ENCODE data around the gene KIF26B.

The KIF26B gene

GRCh38 chr1:245467804-245468203 is 313.0 kb downstream of the KIF26B start:
- DNase-seq (ENCODE audit: low read depth) = no peak
- TF ChIP-seq CTCF (IDR thresholded peaks at IDR 0.05; ENCODE audit: control insufficient read depth, extremely low read depth, insufficient read depth) = no peak
- no peak overlapping the region for H3K4me3 ChIP-seq (ENCODE audit: low read depth, low read length)

DNA sequence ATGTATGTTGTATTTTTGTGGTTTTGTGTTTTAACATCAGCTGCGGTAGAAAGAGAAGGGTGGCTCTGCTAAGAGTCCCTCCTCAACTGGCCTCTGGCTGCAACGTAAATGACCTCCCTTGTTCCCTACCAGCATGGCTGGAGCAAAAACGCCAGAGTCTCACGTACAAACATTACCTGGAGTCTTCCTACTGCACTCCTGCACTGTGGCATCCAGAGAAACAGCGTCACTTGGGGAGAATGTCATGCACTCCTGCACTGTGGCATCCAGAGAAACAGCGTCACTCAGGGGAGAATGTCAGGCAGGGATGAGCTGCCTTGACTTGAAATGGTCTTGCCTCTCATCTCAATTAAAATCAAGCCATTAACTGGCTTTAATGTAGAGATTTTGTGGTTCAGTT is 314.2 kb downstream of the KIF26B start:
- DNase-seq (ENCODE audit: low read depth) = no peak
- no peak for TF ChIP-seq CTCF (IDR thresholded peaks at IDR 0.05; ENCODE audit: control insufficient read depth, extremely low read depth, insufficient read depth)
- no peak overlapping the region for H3K4me3 ChIP-seq (ENCODE audit: low read depth, low read length)

- DNase-seq (ENCODE audit: low read depth) = no peak
- TF ChIP-seq CTCF (IDR thresholded peaks at IDR 0.05; ENCODE audit: control insufficient read depth, extremely low read depth, insufficient read depth) = no peak
- no peak overlapping the region for H3K4me3 ChIP-seq (ENCODE audit: low read depth, low read length)
Measured at GRCh38 chr1:245469734-245470133, 314.9 kb downstream of the KIF26B start.

DNA sequence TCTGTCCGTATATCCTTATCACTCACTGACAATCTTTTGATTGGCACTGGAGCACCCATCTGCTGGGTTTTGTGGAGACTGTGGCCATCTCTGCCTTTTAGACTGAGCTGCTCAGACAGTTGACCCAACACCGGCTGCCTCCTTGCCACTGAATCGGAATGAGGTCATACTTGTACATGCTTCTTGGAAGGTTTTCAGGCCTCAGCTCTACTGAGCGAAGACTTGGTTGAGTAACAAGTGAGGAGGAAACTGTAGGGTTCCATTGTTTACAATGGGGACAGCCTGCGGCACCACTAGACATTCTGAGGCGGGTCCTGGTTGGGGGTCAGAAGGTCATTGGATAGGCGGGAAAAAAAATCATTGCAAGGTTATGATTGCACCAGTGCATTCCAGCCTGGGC is 320.3 kb downstream of the KIF26B start:
- no peak overlapping the region for H3K4me3 ChIP-seq (ENCODE audit: low read depth, low read length)
- no peak for TF ChIP-seq CTCF (IDR thresholded peaks at IDR 0.05; ENCODE audit: control insufficient read depth, extremely low read depth, insufficient read depth)
- DNase-seq (ENCODE audit: low read depth) = no peak

- no peak overlapping the region for H3K4me3 ChIP-seq (ENCODE audit: low read depth, low read length)
- no peak for TF ChIP-seq CTCF (IDR thresholded peaks at IDR 0.05; ENCODE audit: control insufficient read depth, extremely low read depth, insufficient read depth)
- no peak for DNase-seq (ENCODE audit: low read depth)
Measured at GRCh38 chr1:245475961-245476516, 321.3 kb downstream of the KIF26B start.

- no peak for DNase-seq (ENCODE audit: low read depth)
- no peak overlapping the region for H3K4me3 ChIP-seq (ENCODE audit: low read depth, low read length)
- TF ChIP-seq CTCF (IDR thresholded peaks at IDR 0.05; ENCODE audit: control insufficient read depth, extremely low read depth, insufficient read depth) = no peak
Measured at GRCh38 chr1:245477941-245478340, 323.2 kb downstream of the KIF26B start.

DNA sequence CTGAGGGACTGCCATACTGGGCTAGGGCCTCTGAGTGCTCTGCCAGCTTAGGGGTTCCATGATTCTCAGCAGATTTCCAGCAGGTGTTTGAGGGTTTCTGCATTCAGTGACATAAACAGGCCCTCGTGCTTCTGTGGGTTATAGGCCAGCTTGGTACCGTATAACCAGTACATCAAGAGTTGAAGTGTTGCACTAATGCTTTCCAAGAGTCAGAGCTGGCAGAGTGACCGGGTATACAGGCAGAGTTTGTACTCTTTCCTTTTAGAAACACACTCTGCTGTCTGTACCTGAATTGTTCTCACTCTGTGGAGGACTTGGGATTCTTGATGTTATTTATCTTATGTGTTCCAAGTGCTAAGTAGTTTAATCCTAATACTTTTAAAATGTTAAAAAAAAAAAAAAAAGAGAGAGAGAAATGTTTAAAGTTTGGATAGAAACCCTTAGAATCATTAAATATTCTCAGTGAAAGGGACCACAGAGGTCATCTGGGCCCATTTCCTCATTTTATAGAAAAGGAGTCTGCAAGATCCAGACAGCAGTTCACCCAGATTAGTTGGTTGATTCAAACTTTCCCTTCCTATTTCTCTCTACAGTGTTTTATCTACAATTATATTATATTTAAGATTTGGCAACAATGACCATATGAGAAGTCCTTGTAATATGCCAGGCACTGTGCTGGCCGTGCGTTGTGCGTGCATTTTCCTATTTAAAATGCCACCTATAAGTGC is 325.8 kb downstream of the KIF26B start:
- DNase-seq (ENCODE audit: low read depth) = no peak
- no peak for TF ChIP-seq CTCF (IDR thresholded peaks at IDR 0.05; ENCODE audit: control insufficient read depth, extremely low read depth, insufficient read depth)
- H3K4me3 ChIP-seq (ENCODE audit: low read depth, low read length) = no peak overlapping the region

Data from LNCaP clone FGC (cell line).